Activated CD4-positive, alpha-beta T cell treated with anti-CD3 and anti-CD28 coated beads for 24 hours (primary cell): ENCODE data around the gene SEBOX.

Experiments used
- DNase-seq, 2 donors: peaks; one replicate each; pipeline ENCODE4 v3.0.0-alpha.2; 2020; ENCODE audit warnings: low read depth in 2 of 2

SEBOX gene

GRCh38 chr17:28319598-28319935 lies 45.4 kb downstream of the SEBOX start:
- no peak for DNase-seq

GRCh38 chr17:28318759-28319597 lies 46.0 kb downstream of the SEBOX start, which contains the start of gene TMEM97:
Gene TMEM97 (plus strand): TSS chr17:28319200. CDS start chr17:28319240, 40 bp downstream.
- DNase-seq: peak; percentile 90 to 95

- DNase-seq: no peak
Measured at GRCh38 chr17:28317966-28318758, 46.8 kb downstream of the SEBOX start.

GRCh38 chr17:28317099-28317965 lies 47.7 kb downstream of the SEBOX start:
- DNase-seq: no peak

- DNase-seq: no peak
Measured at GRCh38 chr17:28315846-28316705, 48.9 kb downstream of the SEBOX start.

GRCh38 chr17:28313841-28314240 lies 51.2 kb downstream of the SEBOX start:
- DNase-seq: no peak
